WTC11 (cell line): ENCODE measurements around the gene HUS1.

Experiments
- GTF2I ChIP-seq: fragments of 250-450 bp; sonication (Bioruptor Pico); conservative IDR thresholded peaks from 2 replicates; pipeline ENCODE4 v1.4.0; 2021; ENCODE audit warnings: mild to moderate bottlenecking
- RELA ChIP-seq: sonication (generic); formaldehyde crosslinking; IDR thresholded peaks from 2 replicates; pipeline ENCODE4 v1.8.1; 2022; ENCODE audit warnings: missing genetic modification reagents, mild to moderate bottlenecking, borderline replicate concordance
- ZNF416 ChIP-seq: fragments of 250-450 bp; sonication (Bioruptor Pico); IDR thresholded peaks from 2 replicates; pipeline ENCODE4 v1.9.0; 2021; ENCODE audit warnings: mild to moderate bottlenecking, inconsistent platforms
- TF ChIP-seq, protein P1 (sequence below): fragments of 200-600 bp; IDR thresholded peaks from 2 replicates; pipeline ENCODE4 v1.8.0; 2022; ENCODE audit warnings: antibody characterized with exemption
- TF ChIP-seq, protein P2 (sequence below): sonication (generic); formaldehyde crosslinking; IDR thresholded peaks from 2 replicates; pipeline ENCODE4 v1.8.0; 2022; ENCODE audit warnings: mild to moderate bottlenecking, missing genetic modification reagents

DNA sequence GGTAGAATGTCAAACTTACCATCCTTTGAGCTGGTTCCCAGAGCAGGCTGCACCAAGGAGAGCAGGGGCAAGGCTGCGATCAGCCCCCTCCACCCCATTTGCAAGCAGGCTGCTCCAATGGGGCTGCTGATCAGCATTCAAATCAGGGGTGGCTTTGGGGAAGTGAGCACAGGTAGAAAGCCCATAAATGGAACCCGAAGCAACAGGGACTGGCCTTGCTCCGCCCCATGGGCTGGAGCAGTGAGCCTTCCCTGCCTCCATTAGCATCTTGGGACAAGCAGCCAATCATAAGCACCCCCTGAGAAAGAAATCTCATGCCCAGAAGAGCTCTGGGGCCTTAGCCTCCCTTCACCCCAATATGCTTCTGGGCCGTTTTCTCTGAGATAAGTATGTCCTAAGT lies 27.2 kb downstream of the HUS1 start:
- TF ChIP-seq, protein P1, sequence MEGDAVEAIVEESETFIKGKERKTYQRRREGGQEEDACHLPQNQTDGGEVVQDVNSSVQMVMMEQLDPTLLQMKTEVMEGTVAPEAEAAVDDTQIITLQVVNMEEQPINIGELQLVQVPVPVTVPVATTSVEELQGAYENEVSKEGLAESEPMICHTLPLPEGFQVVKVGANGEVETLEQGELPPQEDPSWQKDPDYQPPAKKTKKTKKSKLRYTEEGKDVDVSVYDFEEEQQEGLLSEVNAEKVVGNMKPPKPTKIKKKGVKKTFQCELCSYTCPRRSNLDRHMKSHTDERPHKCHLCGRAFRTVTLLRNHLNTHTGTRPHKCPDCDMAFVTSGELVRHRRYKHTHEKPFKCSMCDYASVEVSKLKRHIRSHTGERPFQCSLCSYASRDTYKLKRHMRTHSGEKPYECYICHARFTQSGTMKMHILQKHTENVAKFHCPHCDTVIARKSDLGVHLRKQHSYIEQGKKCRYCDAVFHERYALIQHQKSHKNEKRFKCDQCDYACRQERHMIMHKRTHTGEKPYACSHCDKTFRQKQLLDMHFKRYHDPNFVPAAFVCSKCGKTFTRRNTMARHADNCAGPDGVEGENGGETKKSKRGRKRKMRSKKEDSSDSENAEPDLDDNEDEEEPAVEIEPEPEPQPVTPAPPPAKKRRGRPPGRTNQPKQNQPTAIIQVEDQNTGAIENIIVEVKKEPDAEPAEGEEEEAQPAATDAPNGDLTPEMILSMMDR, result no peak
- no peak for TF ChIP-seq RELA (CRISPR knock-in tag)
- no peak for TF ChIP-seq GTF2I (CRISPR knock-in tag)
- TF ChIP-seq, protein P2, sequence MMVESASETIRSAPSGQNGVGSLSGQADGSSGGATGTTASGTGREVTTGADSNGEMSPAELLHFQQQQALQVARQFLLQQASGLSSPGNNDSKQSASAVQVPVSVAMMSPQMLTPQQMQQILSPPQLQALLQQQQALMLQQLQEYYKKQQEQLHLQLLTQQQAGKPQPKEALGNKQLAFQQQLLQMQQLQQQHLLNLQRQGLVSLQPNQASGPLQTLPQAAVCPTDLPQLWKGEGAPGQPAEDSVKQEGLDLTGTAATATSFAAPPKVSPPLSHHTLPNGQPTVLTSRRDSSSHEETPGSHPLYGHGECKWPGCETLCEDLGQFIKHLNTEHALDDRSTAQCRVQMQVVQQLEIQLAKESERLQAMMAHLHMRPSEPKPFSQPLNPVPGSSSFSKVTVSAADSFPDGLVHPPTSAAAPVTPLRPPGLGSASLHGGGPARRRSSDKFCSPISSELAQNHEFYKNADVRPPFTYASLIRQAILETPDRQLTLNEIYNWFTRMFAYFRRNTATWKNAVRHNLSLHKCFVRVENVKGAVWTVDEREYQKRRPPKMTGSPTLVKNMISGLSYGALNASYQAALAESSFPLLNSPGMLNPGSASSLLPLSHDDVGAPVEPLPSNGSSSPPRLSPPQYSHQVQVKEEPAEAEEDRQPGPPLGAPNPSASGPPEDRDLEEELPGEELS (CRISPR knock-in tag), result no peak
- TF ChIP-seq ZNF416 (CRISPR knock-in tag), result no peak
